Stimulated activated CD4-positive, alpha-beta T cell treated with anti-CD3 and anti-CD28 coated beads, Interleukin-2, amount 100 ng/mL, for 48 hours (primary cell): Measurements from ENCODE around the gene TRMO.

ENCODE experiments used
- DNase-seq, 2 donors: peaks; one replicate each; pipeline ENCODE4 v3.0.0-alpha.2; 2020

The TRMO gene

DNA sequence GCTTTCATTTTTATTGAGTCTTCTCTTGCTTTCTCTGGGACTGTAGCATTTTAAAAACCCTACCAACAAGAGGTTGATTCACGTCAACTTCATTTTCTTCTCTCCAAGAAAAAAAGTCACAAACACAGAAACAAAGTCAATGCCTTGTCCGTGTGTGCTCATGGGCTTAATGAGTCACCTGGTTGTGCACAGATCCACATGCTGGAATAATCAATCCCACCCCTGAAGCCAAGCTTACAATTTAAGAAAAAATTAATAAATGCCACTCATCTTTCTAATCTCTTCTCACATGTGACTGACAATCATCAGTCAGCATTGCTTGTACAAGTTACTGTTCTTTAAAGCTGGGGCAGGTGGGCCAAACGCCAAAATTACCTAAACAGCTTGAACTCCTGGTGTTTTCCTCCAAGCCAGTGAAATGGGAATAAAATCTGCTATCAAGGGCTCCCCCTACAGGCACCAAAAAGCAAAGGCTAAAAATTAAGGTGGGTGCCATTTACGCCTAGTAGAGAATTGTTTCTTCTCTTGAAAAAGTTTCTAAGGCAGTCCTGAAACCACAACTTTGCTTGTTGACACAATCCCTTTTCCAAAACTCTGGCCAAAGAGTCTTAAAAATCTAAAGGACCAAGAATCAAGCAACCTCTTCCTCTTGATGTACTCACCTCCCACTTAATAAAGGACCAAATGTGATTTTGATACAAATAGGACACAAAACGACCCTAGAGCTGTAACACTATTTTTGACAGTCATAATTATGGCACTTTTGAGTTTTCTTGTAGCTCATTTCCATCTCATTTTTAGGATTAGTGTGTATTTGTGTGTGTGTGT is 21.3 kb downstream of the TRMO start:
- DNase-seq, result no peak

DNA sequence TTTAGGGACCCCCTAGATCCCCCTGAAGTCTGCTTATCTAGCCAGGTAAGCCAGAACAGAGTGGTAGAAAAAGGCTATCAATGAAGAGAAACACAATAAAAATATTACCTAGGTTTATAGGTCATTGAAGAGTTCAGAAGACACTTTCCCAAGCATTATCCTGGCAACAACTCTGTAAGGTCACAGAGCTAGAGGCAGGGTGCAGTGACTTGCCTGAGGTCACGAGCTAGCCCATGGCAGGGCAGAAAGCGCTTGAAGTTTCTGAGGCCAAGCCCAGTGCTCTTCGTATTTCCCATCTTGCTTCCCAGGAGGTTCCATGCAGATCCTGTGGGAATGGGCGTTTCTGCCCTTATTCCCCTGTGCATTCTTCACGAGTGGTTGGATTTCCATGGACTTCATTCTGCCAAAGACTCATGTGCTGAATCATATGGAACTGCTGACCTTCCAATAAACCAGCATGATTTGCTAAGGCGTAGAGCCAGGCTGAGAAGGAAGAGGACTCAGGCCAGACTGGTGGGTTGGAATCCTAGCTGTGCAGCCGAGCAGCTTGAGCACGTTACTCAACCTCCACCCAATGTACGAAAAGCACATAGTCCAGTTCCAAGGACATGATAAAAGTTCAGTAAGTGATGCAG is 22.1 kb downstream of the TRMO start:
- DNase-seq, result no peak

DNA sequence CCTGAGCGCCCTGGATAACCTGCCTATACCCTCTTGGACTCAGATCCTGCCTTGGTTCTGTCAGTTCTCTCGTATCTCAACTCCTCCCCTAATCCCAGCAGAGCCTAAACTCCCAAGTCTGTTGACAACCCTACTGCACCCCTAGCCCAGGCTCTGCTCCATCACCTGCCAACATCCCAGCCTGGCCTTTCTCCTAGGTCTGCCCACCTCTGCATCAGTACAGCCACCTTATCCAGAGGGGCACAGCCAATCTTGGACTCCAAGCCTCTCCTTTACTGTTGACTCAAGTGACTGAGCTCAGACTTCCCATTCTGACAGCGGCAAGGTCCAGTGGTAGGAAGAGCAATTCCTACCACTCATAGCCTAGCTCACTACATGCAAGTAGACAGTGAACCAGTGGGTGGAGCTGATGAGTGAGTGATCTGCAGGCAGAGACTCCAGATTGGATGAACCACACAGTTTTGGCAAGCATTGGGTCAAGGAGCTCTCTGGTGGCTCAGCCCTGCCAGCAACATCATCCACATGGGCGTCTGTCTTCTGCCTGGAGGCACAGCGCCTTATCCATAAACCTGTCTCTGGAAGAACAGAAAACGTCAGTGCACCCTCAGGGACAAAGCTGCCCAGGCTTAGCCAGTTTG is 26.5 kb downstream of the TRMO start:
- DNase-seq, result no peak

DNA sequence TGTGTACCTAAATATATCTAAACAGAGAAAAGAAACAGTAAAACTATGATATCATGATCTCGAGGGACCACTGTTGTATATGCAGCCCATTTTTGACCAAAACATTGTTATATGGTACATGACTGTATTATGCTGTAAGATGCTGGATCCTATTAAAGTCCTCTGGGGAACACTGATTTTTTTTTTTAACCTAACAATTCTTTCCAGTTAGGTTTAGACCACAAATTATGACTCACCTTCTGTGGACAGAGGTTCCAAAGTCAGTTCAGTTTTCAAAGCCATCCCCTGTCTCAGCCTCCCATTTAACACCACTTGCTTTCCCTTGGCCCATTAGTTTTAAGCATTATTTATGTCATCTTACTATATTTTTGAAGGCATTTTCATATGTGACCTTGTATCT is 27.1 kb downstream of the TRMO start:
- no peak for DNase-seq

DNA sequence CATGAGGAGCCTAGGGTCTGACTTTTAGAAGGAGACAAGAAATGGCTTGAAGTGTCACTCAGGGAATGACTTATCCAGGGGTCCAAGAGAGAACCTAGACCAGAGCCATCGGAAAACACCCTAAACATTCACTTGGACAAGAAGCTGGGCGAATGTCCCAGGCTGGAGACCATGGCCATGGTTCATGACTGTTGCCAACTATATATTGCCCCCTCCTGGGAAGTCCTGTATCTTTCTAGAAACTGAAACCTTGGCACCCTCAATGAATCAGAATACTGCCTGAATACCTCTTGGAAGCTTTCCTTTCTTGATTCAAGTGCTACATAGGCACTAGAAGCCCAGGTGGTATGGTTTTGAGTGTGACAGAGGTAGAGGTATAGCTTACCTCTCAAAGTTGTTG is 29.9 kb downstream of the TRMO start:
- no peak for DNase-seq

DNA sequence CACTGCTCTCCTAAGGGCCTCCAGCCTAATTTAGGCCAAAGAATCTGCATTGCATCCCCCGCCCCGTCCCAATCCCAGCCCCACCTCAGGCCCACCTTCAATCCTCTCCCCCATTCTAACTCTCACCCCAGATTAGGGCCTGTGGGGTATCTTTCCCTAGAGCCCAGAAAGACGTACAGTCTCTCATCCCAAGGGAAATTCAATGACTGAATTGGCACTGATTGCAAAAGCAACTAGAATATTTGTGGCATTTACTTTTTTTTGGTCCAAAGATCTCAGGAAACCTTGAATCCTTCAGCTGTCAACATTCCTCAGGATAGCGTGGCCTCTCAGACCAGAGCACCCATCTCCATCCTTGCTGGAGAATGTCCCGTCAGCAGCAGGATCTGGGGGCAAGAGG is 30.6 kb downstream of the TRMO start:
- DNase-seq, result no peak

DNA sequence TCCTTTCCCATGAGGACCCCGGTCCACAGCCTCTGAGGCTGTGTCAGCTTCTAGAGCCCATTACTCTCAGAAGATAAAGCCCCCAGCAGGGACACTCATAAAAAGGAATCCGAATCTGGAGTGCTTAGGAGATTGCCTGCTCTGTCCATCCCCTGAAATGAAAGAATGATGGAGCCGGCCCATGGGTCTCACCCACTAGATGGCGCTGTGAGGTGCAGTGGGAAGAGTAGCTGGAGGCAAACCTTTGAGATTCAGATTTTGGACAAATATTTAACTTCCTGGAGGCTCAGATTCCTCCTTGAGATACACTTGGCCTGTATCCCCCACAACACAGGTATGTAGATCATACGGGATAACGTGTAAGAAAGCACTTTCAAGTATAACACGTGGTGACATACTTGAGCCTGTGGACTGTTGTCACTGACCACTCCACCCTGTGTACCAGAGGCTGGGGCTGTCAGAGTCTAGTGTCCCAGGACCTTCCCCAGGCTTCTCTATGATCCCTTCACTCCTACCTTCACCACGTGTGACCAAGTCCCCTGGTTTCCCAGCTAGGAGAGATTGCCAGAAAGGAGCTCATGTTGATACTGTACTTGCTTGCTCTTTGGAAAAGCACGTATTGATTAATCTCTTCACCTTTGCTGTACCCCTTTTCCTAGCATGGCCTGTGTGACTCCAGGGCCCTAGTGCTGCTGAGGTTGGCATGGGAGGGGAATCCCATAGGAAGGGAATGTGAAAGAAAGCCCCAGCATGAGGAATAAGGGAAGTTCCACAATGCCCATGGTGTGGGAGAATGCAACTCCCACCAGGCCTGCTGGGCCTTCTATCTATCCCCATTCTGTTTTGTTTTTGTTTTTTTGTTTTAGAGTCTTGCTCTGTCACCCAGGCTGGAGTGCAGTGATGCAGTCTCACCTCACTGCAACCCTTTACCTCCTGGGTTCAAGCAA is 32.1 kb downstream of the TRMO start:
- DNase-seq, result peak; percentile 75 to 77

DNA sequence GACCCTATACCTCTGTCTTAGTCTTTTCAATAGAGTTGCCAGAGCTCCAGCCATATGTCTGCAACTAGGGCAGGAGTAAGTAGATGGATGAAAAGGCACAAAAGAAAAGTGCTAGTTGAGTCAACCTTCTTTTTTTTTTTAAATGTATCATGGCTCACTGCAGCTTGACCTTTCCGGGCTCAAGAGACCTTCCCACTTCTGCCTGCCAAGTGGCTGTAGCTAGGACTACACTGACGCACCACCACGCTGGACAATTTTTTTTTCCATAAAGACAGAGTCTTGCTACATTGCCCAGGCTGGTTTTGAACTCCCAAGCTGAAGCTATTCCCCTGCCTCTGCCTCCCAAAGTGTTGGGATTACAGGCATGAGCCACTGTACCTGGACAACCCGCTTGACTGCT is 42.0 kb downstream of the TRMO start:
- no peak for DNase-seq

DNA sequence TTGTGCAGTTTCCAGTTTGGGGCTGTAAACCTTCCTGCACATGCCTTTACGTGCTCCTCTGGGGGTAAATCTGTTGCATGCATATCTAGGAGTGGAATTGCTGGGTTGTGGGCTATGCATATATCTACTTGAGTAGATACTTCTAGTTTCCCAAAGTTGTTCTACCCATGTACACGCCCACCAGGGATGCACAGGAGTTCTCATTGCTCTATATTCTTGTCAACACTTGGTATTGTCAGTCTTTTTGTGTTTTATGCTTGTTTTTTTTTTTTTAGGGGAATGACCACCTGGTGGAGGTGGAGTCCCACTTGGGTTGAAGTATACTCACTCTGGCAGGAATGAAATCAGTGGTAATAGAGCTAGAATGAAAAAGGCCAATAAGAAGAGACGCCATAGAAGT is 46.2 kb downstream of the TRMO start:
- DNase-seq, result no peak

DNA sequence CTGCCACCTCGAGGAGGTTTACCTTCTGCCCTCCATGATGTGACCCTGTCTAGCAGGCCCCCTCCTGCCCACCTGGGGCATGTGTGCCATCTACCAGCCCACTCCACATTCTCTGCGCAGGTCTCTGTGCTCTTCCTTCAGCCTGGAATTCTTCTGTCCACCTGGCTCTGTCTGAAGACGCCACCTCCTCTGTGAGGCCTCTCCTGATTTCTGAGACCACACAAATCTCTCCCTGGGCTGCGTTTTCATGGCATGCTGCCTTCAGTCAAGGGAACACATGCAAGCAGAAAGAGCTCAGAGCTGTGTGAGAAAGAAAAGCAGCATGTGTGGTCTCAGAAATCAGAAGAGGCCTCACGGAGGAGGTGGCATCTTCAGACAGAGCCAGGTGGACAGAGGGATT is 47.2 kb downstream of the TRMO start:
- no peak for DNase-seq

DNA sequence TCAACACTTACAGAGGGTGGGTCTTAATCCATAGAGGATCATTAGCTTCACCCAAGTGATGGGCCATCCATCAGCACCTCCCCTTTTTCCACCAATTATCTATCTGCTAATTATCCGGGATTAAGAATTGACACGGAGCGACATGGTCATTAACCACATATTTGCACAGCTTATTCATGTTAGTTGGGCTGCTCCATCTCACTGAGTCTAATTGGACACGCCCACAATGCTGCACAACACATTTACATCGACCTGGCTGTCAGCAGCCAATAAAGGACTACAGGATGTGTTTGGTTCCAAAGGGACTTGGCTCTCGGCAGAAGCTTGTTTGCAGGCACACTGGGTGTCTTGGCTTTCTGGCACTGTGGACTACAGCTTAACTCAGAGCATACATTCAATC is 47.7 kb downstream of the TRMO start:
- no peak for DNase-seq

DNA sequence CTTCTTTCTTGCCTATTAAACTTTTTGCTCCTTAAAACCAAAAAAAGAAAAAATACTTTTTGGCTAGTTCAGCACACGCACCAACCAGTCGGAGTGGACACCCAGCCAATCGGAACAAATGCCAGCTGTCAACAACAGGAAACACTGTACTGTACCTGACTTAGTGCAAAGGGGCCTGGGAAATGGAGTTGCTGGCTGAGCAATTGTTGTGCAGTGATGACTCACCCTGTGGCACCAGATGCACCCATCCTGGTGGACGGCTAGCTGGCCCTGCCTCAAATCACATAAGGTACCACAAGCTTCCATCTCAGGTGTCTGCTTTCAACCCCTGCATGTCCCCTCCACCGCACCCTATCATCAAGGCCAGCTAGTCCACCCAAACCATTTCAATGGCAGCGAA is 48.4 kb downstream of the TRMO start:
- DNase-seq, result no peak

DNA sequence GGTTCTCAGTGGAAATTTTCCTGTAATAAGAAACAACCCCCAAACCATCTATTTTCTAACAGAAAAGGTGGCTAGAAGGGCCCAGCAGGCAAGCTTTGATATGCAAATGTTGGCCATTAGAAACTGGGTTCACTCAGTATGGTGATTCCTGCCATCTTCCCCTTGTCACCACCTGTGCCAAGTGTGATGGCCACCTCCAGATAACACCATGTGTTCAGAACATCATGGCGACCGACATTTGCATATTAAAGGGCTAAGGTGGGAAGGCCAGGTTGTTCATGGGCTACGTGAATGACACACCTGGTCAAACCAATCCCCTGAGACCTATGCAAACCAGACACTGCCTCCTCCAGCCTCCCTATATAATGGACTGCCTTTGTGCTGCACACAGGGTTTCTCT is 48.9 kb downstream of the TRMO start:
- no peak for DNase-seq

DNA sequence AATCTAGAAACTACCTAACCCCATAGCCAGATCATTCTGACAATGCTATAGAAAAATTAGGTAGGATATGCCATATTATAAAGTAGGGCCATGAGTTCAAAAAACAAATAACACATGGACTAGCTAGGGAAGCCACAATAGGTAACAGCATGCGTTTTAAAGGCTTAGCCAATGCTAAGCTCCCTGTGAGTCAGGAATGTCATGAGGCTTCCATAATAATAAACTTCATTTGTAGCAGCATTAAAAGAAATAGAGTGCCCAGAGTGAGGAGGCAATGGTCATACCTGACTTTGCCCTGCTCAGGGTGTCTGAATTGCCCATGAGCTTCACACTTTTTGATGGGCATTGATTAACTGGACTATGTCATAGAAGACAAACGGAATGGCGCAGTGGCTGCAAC is 53.4 kb downstream of the TRMO start:
- DNase-seq, result no peak

DNA sequence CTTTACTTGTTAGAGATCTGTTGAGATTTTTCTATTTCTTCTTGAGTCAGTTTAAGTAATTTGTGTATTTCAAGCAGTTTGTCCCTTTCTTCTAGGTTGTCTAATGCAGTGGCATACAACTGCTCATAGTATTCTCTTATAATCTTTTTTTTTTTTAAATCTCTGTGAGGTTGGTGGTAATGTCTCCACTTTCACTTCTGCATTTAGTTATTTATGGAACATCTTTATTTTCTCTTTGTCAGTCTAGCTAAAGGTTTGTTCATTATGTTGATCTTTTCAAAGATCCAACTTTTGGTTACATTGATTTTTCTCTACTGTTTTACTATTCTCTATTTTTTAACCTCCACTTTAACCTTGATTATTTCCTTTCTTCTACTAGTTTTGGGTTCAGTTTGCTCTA is 55.5 kb downstream of the TRMO start:
- DNase-seq, result no peak

DNA sequence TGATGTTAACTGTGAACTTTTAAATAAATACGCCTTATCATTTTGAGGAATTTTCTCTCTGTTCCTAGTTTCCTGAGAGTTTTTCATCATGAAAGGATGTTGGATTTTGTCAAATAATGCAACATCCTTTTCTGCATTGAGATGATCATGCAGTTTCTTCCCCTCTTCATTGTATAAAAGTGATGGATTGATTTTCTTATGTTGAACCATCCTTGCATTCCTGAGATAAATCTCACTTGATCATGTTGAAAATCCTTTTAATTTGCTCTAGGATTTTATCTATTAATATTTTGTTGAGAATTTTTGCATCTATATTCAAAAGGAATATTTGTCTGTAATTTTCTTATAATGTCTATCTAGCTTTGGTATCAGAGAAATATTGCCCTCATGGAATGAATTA is 56.0 kb downstream of the TRMO start:
- DNase-seq, result no peak

DNA sequence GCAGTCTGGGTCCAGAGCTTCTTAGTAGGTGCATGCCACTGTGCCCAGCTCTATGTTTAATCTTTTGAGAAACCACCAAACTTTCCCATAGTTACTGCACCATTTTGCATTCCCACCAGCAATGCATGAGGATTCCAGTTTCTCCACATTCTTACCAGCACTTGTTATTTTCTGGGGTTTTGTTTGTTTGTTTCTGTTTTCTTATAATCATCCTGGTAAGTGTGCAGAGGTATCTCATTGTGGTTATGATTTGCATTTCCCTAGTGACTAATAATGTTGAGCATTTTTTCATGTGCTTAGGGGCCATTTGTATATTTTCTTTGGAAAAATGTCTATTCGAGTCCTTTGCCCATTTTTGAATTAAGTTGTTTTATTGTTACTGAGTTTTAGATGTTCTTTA is 57.9 kb downstream of the TRMO start:
- DNase-seq, result no peak

DNA sequence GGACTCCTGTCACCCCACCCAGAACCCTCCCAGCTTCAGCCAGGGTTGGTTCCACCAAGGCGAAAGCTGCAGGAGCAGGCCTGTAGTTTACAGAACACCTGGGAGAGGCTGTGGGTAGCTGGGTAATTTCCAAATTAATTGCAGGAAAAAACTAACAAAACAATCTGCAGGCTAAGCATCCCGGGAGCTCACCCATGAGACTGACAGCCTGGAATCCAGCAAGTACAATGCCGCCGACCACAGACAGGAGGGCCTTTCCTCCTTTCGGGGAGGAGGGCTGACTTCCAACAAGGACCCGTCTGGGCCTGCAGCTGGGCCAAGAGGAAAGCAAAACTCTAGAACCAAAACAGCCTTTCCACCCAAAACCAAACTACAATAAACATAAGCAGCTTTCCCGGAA is 59.0 kb downstream of the TRMO start:
- no peak for DNase-seq

DNA sequence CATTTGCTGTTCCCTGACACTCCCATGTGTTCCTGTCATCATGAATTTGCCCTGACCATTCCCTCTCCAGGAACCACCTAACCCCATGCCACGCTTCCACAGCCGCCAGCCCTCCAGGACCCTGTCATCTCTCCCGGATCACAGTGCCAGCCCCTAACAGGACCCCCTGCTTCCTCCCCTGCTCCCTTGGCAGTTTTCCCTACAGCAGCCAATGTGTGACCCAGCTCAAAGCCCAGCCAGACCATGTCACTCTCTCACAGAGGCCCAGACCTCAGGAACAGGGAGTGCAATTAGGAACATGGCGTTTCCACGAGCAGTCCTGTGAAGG is 61.2 kb downstream of the TRMO start:
- no peak for DNase-seq

DNA sequence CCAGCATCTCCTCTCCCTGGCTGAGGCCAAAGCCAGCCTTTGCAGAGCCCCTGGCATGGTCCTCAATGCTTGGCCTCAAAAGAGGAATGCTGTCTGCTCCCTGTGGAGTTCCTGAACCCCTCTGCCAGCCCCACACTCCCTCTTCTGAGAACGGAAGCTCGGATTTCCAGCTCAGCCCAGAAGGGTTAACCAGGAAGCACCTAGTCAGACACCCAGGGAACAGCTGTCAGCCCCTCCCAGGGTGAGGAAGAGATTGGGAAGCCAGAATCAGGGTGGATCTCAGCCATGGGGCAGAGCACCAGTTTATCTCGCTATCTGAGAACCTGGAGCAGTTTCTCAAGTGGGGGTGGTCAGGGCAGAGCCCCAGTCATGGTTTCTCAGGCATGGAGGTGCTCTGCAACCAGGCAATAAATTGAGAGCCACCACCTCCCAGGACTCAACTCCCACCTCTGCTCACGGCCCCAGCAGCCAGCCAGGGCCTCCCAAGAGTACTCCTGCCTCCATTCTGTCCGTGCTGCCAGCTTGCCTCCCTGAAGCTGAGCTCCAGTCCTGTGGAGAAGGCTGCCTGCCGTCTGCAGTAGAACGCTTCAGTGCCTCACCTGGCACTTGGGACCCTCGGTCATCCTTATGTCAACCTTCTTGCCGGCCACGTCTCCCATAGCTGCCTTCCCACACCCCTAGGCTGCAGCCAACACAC is 61.7 kb downstream of the TRMO start:
- DNase-seq, result no peak

DNA sequence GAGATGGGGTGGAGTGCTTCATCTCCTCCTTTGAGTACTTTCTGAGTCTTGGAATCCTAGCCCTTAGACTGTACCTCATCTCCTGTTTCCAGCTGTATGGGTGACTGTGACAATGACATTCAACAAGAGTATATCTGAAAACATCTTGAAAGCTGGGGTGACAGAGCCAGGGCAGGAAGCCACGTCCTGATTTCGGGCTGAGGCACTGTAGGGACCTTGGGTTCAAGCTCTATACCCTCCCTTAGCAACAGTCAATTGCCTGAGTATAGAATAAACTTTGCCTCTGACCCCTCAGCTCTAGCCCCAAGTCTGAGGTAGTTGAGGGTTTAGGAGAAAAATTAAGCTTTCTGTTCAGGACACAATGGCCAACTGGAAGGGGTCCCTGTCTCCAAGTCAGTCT is 63.0 kb downstream of the TRMO start:
- no peak for DNase-seq

DNA sequence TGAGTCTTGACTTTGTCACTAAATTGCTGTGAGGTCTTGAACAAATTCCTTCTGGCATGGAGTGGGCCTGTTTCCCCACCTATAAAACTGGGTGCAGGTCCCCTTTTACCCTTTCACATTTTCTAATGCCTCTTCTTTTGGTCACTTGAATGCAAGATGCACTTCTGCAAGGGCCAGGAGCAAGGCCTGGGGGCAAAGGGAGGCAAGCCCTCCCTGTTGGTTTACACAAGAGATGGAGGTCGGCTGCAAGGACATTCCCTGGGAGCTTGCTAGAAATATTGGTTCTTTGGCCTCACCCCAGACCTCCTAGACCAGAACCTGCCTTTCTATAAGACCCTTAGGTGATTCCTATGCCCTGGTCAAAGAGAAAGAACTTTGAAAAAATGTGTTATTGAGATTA is 63.5 kb downstream of the TRMO start:
- DNase-seq, result no peak

DNA sequence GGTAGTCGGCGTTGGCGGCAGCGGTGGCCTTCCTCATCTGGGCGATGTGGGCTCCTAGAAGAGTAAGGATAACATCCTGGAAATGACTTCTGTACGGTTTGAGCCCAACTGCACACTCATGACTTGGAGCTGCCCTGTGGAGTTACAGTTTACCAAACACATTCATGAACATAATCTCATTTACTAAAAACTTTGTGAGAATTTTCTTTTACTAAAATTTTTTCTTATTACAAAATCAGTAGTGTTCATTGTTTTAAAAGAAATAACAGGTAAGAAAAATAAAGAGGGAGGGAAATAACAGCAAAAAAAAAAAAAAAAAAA is 63.9 kb downstream of the TRMO start:
- no peak for DNase-seq
